ENCODE results near the gene RENBP.

The RENBP gene

GRCh38 chrX:153929576-153929975, 14.9 kb downstream of the RENBP start:
- H3K79me2 ChIP-seq: no peaks in the 10 kb centered on the region
- H3K36me3 ChIP-seq (ENCODE audit: control insufficient read depth, insufficient read depth, low read length): no peaks in the 10 kb centered on the region
- H3K4me2 ChIP-seq (ENCODE audit: low read length): no peak overlapping the region
- no peak overlapping the region for H2AFZ ChIP-seq
- no peak overlapping the region for H3K4me3 ChIP-seq (ENCODE audit: low read depth, low read length)
- peaks cover 12% of the 10 kb centered on the region for H3K4me1 ChIP-seq
- no peak for TF ChIP-seq CTCF (IDR thresholded peaks at IDR 0.05)
- H3K9ac ChIP-seq: no peak overlapping the region
- peak overlapping the region; percentile 11 for H3K27ac ChIP-seq
- H3K9me3 ChIP-seq (ENCODE audit: control insufficient read depth, low read length): no peaks in the 10 kb centered on the region
- no peaks in the 10 kb centered on the region for H3K27me3 ChIP-seq (ENCODE audit: control insufficient read depth, insufficient read depth, low read length)

- Histone ChIP-seq H3K27ac (no peak overlapping the region), H3K9me3 (ENCODE audit: control insufficient read depth, low read length) (no peaks in the 10 kb centered on the region), H3K4me2 (ENCODE audit: low read length) (no peak overlapping the region), H3K4me3 (ENCODE audit: low read depth, low read length) (no peak overlapping the region), H3K79me2 (no peaks in the 10 kb centered on the region), H2AFZ (no peak overlapping the region), H3K27me3 (ENCODE audit: control insufficient read depth, insufficient read depth, low read length) (no peaks in the 10 kb centered on the region), H3K9ac (no peak overlapping the region), H3K4me1 (peaks cover 12% of the 10 kb centered on the region), H3K36me3 (ENCODE audit: control insufficient read depth, insufficient read depth, low read length) (no peaks in the 10 kb centered on the region)
- no peak for TF ChIP-seq CTCF (IDR thresholded peaks at IDR 0.05)
Observed at GRCh38 chrX:153928846-153929245, 15.6 kb downstream of the RENBP start.

- peak; percentile 28 for TF ChIP-seq CTCF (IDR thresholded peaks at IDR 0.05)
- H3K9ac ChIP-seq: no peak overlapping the region
- no peaks in the 10 kb centered on the region for H3K9me3 ChIP-seq (ENCODE audit: control insufficient read depth, low read length)
- no peaks in the 10 kb centered on the region for H3K27me3 ChIP-seq (ENCODE audit: control insufficient read depth, insufficient read depth, low read length)
- H3K4me1 ChIP-seq: peaks cover 13% of the 10 kb centered on the region
- H3K4me3 ChIP-seq (ENCODE audit: low read depth, low read length): peak overlapping the region; percentile 73
- H3K36me3 ChIP-seq (ENCODE audit: control insufficient read depth, insufficient read depth, low read length): no peaks in the 10 kb centered on the region
- peak overlapping the region; percentile 74 for H2AFZ ChIP-seq
- H3K27ac ChIP-seq: peak overlapping the region; percentile 99
- peak overlapping the region; percentile 79 for H3K4me2 ChIP-seq (ENCODE audit: low read length)
- H3K79me2 ChIP-seq: no peaks in the 10 kb centered on the region
Observed at GRCh38 chrX:153927922-153928760, 16.3 kb downstream of the RENBP start.

GRCh38 chrX:153927672-153927921, 16.8 kb downstream of the RENBP start:
- Histone ChIP-seq H3K4me3 (ENCODE audit: low read depth, low read length) (peak overlapping the region; percentile 73), H3K79me2 (no peaks in the 10 kb centered on the region), H3K27ac (peak overlapping the region; percentile 99), H3K9me3 (ENCODE audit: control insufficient read depth, low read length) (no peaks in the 10 kb centered on the region), H3K9ac (no peak overlapping the region), H2AFZ (peak overlapping the region; percentile 74), H3K27me3 (ENCODE audit: control insufficient read depth, insufficient read depth, low read length) (no peaks in the 10 kb centered on the region), H3K4me2 (ENCODE audit: low read length) (peak overlapping the region; percentile 79), H3K4me1 (peaks cover 14% of the 10 kb centered on the region), H3K36me3 (ENCODE audit: control insufficient read depth, insufficient read depth, low read length) (no peaks in the 10 kb centered on the region)
- TF ChIP-seq CTCF (IDR thresholded peaks at IDR 0.05): no peak
